Neutrophil (primary cell): ENCODE results near the gene CDK12.

Source experiments
- H3K27ac ChIP-seq: fragments of 200-600 bp; sonication (generic); 2 replicates; pipeline ENCODE4 v1.5.1; 2016; ENCODE audit warnings: mild to moderate bottlenecking, moderate library complexity
- H3K27me3 ChIP-seq: fragments of 200-600 bp; sonication (generic); 2 replicates; pipeline ENCODE4 v1.6.0; 2016; ENCODE audit warnings: mild to moderate bottlenecking
- H3K36me3 ChIP-seq: fragments of 200-600 bp; sonication (generic); 2 replicates; pipeline ENCODE4 v1.5.1; 2017
- H3K4me1 ChIP-seq, 2 experiments: fragments of 200-600 bp in 1 of 2; sonication (generic) in 1 of 2; 1 replicate in 1 of 2; 2 replicates in 1 of 2; pipeline versions ENCODE4 v1.5.1 to v1.6.1; 2013 to 2016; ENCODE audit warnings: low read depth in 1 of 2, low read length in 1 of 2, mild to moderate bottlenecking in 1 of 2, moderate library complexity in 1 of 2; ENCODE audit not compliant: control insufficient read depth in 1 of 2, insufficient read depth in 1 of 2
- H3K4me3 ChIP-seq, 2 experiments: fragments of 200-600 bp in 1 of 2; sonication (generic) in 1 of 2; 1 replicate in 1 of 2; 2 replicates in 1 of 2; pipeline ENCODE4 v1.5.1; 2013 to 2016; ENCODE audit warnings: low read depth in 1 of 2, low read length in 1 of 2, mild to moderate bottlenecking in 1 of 2, moderate library complexity in 1 of 2
- H3K9me3 ChIP-seq: fragments of 200-600 bp; sonication (generic); 2 replicates; pipeline ENCODE4 v1.5.1; 2016
- TF ChIP-seq, protein P1 (sequence below): fragments of 200-600 bp; sonication (generic); IDR thresholded peaks from 2 replicates; pipeline ENCODE4 v1.5.1; 2016; ENCODE audit warnings: antibody characterized with exemption

The CDK12 gene

DNA sequence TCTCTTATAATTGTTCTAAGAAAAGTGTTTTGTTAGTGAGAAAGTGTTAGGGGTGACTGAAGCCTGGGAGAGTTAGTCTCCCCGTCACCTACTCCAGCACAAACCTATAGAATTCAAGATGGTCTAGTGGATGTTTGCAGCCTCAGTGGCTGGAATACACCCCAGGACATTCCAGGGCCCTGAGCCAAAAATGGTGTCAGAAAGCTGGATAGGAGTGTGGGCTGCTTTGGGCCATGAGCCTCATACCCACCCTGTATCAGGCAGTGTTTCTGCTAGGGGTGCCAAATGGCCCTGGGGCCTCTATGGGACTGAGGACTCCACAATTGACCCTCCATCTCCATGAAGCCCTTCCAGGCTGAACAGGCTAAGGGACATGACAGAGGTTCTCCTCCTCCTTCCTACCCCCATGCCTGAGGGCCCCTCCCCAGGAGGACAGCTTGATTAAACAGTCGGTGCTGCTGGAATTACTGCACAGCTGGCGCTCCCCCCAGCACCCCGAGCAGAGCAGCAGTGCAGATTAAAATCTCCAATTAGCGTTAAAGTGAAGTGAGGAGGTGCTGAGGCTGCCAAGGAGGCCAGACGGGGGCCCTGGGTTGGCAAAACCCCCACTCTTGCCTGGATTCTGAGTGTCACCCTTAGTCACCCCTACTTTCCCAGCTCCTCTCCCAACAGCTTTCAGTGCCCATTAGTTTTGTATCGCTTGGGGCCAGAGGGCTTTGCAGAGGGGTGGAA lies 87.4 kb downstream of the CDK12 start:
- Histone ChIP-seq H3K27me3 (no peaks in the 10 kb centered on the region), H3K4me3 (no peak overlapping the region), H3K27ac (no peak overlapping the region), H3K36me3 (peaks cover 68% of the 10 kb centered on the region), H3K9me3 (no peaks in the 10 kb centered on the region), H3K4me1 (peaks cover 2 to 6% of the 10 kb centered on the region in 2 experiments)
- TF ChIP-seq, protein P1, sequence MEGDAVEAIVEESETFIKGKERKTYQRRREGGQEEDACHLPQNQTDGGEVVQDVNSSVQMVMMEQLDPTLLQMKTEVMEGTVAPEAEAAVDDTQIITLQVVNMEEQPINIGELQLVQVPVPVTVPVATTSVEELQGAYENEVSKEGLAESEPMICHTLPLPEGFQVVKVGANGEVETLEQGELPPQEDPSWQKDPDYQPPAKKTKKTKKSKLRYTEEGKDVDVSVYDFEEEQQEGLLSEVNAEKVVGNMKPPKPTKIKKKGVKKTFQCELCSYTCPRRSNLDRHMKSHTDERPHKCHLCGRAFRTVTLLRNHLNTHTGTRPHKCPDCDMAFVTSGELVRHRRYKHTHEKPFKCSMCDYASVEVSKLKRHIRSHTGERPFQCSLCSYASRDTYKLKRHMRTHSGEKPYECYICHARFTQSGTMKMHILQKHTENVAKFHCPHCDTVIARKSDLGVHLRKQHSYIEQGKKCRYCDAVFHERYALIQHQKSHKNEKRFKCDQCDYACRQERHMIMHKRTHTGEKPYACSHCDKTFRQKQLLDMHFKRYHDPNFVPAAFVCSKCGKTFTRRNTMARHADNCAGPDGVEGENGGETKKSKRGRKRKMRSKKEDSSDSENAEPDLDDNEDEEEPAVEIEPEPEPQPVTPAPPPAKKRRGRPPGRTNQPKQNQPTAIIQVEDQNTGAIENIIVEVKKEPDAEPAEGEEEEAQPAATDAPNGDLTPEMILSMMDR = no peak

DNA sequence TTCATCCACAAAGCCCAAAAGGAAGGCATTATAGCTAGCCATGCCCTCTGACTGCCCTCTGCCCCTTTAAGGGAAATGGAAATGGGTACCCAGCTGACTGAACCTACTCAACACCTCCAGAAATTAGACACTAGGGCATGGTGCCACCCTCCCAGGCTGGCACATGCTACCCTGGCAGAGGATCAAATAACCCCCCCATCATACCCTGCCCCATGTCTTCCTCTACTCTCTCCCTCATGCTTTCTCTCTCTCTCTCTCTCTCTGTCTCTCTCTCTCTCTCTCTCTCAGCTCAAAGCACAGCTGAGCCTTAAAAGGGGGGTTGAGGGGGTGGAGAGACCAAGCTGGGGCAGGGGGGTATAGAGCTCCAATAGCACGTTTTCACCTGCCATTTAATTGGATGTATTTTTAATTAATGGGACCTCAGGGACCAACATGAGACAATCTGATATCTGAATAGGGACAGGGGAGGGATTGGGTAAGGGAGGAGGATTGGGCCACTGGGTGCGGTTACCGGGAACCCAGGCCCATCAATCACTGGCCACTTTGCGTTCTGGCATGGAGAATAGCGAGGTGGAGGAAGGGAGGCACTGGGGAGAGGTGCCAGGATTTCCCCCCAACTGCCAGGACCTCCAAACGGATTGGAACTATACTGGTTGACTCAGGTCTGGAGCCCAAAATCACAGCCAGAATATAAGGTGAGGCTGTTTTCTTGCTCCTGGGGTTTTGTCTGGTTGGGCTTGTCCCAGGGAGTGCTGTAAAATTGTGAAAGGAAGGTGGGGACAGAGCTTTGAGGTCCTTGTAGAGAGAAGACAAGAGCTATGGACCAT lies 88.7 kb downstream of the CDK12 start:
- H3K27me3 ChIP-seq = no peaks in the 10 kb centered on the region
- TF ChIP-seq, protein P1 = no peak
- peaks cover 2 to 6% of the 10 kb centered on the region in 2 experiments for H3K4me1 ChIP-seq
- no peak overlapping the region for H3K4me3 ChIP-seq
- H3K27ac ChIP-seq = no peak overlapping the region
- H3K36me3 ChIP-seq = peaks cover 77% of the 10 kb centered on the region
- H3K9me3 ChIP-seq = no peaks in the 10 kb centered on the region

DNA sequence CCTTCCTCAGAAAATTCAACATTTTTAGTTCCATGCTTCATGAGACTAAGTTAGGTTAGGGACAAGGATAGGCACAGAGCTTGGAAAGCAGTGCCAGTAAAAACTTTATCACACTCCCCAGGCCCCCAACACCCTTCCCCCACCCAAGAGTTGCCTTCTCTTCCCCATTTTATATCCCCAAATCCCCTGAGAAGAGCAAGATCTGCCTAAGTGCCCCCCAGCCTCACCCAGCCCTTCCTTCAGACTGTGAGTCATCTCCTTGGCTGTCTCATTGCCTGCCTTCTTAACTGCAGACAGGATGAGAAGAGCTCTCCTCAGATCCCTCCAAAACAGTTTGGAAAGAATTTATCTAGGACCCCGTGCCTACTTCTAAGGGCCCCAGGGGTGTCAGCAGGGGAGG lies 90.6 kb downstream of the CDK12 start:
- TF ChIP-seq, protein P1 = no peak
- H3K4me1 ChIP-seq = peaks cover 2 to 6% of the 10 kb centered on the region in 2 experiments
- H3K9me3 ChIP-seq = no peaks in the 10 kb centered on the region
- H3K27ac ChIP-seq = no peak overlapping the region
- peaks cover 82% of the 10 kb centered on the region for H3K36me3 ChIP-seq
- H3K27me3 ChIP-seq = no peaks in the 10 kb centered on the region
- H3K4me3 ChIP-seq = no peak overlapping the region

DNA sequence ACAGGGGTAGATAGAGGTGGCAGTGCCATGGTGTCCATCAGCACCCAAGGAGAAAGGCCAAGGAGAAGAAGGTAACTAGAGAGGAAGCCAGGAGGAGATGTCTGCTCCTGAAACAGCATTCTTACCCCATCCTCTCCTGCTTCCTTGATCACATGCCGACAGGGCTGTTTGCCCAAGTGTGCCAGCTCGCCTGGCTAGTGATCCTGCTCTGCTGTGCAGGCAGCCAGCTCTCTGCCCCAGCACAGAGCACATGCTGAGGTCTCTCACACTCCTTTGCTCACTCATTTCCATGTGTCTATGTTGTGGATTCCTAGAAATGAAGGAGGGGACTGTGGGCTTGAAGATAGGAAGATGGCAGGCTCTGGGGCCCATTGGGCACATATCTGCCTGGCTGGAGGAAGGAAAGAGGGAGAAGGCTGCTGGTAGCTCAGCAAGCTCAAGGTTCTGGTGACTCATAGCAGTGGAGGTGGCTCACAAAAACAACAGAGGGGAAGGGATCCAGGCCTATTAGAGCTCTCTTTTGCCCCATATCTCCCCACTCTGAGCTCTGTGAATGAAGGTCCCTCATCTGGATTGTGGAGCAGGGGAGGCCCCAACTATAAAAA lies 92.2 kb downstream of the CDK12 start:
- H3K36me3 ChIP-seq = peaks cover 86% of the 10 kb centered on the region
- TF ChIP-seq, protein P1 = no peak
- H3K27ac ChIP-seq = no peak overlapping the region

GRCh38 chr17:39555368-39555767 lies 94.1 kb downstream of the CDK12 start:
- TF ChIP-seq, protein P1 = no peak
- Histone ChIP-seq H3K4me1 (peaks cover 2 to 6% of the 10 kb centered on the region in 2 experiments), H3K36me3 (peaks cover 87% of the 10 kb centered on the region), H3K9me3 (no peaks in the 10 kb centered on the region), H3K4me3 (no peak overlapping the region), H3K27ac (no peak overlapping the region), H3K27me3 (no peaks in the 10 kb centered on the region)

More for the DNA sequence above, 92.2 kb downstream of the CDK12 start:
- Histone ChIP-seq H3K4me1 (peaks cover 2 to 6% of the 10 kb centered on the region in 2 experiments), H3K4me3 (no peak overlapping the region), H3K27me3 (no peaks in the 10 kb centered on the region), H3K9me3 (no peaks in the 10 kb centered on the region)
